ENCODE measurements around the gene STPG1. TPM values are rescaled to one million over a fixed set of nuclear protein-coding genes. Genes with fewer than 3 reads are reported as not detected.

The STPG1 gene
- total and polyA plus RNA-seq, 2 donors (not counting 3 experiments of a cell fraction or from before 2014, with no cell fraction given): 6.3 to 10.2 TPM

- CTCF ChIA-PET: interaction anchor here (1.9 kb wide), 1 partner anchor 134 kb away, joined by 4 read pairs; no protein-coding TSS in a partner anchor
- dilution Hi-C loops (cut with MboI; ENCODE audit: extremely low pct_ligation_motif_present, low sequenced_read_pairs) (no loop called here), intact Hi-C loops (cut with micrococcal nuclease) (no loop called here)
- H4K20me1 ChIP-seq (replicated peaks; ENCODE audit: control insufficient read depth, extremely low read depth, insufficient read depth, low read length): no peaks in the 10 kb centered on the region
- H3K4me3 ChIP-seq (replicated peaks in 1 of 3; ENCODE audit: insufficient read depth in 1 of 3, low read depth in 1 of 3, low read length in 3 of 3): no peak overlapping the region
- TF ChIP-seq MYC (IDR thresholded peaks at IDR 0.05; ENCODE audit: low read depth, low read length) (no peak), EZH2 (IDR thresholded peaks at IDR 0.05; ENCODE audit: borderline replicate concordance, low read depth, low read length, severe bottlenecking) (no peak)
- no peak overlapping the region for H2AFZ ChIP-seq (ENCODE audit: low read depth, low read length)
- H3K4me2 ChIP-seq (ENCODE audit: insufficient read depth, low read length): no peak overlapping the region
- H3K9me3 ChIP-seq (replicated peaks; ENCODE audit: control insufficient read depth, insufficient read depth, low read length): no peaks in the 10 kb centered on the region
- H3K36me3 ChIP-seq (ENCODE audit: control insufficient read depth in 2 of 2, extremely low read depth in 1 of 2, insufficient read depth in 2 of 2, low read length in 2 of 2): no peaks in the 10 kb centered on the region
- no peak for DNase-seq (ENCODE audit: low read depth, low spot score)
- H3K27ac ChIP-seq (ENCODE audit: insufficient read depth, low read depth, low read length): no peak overlapping the region
- H3K9ac ChIP-seq (replicated peaks; ENCODE audit: extremely low read depth, insufficient read depth, low read length): no peak overlapping the region
- peaks cover 2 to 6% of the 10 kb centered on the region in 2 experiments for H3K27me3 ChIP-seq (ENCODE audit: control insufficient read depth in 2 of 2, insufficient read depth in 2 of 2, low read length in 2 of 2)
- no peaks in the 10 kb centered on the region for H3K79me2 ChIP-seq (ENCODE audit: control insufficient read depth, insufficient read depth, low read length)
- H3K9me1 ChIP-seq (replicated peaks; ENCODE audit: control insufficient read depth, extremely low read depth, insufficient read depth, low read length): no peaks in the 10 kb centered on the region
- POLR2A ChIA-PET: no interaction called here
- H3K4me1 ChIP-seq (ENCODE audit: control insufficient read depth, extremely low read depth, insufficient read depth, low read length): no peaks in the 10 kb centered on the region
- BruUV-seq (replicated peaks): no TSS peak
- FAIRE-seq: no peak
Measured at GRCh38 chr1:24336075-24336474, 77.5 kb downstream of the STPG1 start.

- no peaks in the 10 kb centered on the region for H3K9me3 ChIP-seq (replicated peaks; ENCODE audit: control insufficient read depth, insufficient read depth, low read length)
- H2AFZ ChIP-seq (ENCODE audit: low read depth, low read length): no peak overlapping the region
- H3K9me1 ChIP-seq (replicated peaks; ENCODE audit: control insufficient read depth, extremely low read depth, insufficient read depth, low read length): no peaks in the 10 kb centered on the region
- intact Hi-C loops (cut with micrococcal nuclease): no loop called here
- no peaks in the 10 kb centered on the region for H3K36me3 ChIP-seq (ENCODE audit: control insufficient read depth in 2 of 2, extremely low read depth in 1 of 2, insufficient read depth in 2 of 2, low read length in 2 of 2)
- CTCF ChIA-PET: no interaction called here
- no peaks in the 10 kb centered on the region for H3K4me1 ChIP-seq (ENCODE audit: control insufficient read depth, extremely low read depth, insufficient read depth, low read length)
- TF ChIP-seq EZH2 (IDR thresholded peaks at IDR 0.05; ENCODE audit: borderline replicate concordance, low read depth, low read length, severe bottlenecking) (no peak), GATA2 (IDR thresholded peaks at IDR 0.05; ENCODE audit: insufficient read depth, insufficient read length, low read depth, low read length) (no peak), FOS (IDR thresholded peaks at IDR 0.05; ENCODE audit: borderline replicate concordance, insufficient read depth, low read length) (no peak), POLR2AphosphoS5 (IDR thresholded peaks at IDR 0.05; ENCODE audit: insufficient read depth, low read depth, low read length) (no peak)
- TF ChIP-seq, protein P1, sequence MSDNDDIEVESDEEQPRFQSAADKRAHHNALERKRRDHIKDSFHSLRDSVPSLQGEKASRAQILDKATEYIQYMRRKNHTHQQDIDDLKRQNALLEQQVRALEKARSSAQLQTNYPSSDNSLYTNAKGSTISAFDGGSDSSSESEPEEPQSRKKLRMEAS (IDR thresholded peaks at IDR 0.05; ENCODE audit: insufficient read depth, insufficient read length): no peak
- H3K4me2 ChIP-seq (ENCODE audit: insufficient read depth, low read length): no peak overlapping the region
- no peak overlapping the region for H3K27ac ChIP-seq (ENCODE audit: insufficient read depth, low read depth, low read length)
- dilution Hi-C loops (cut with MboI; ENCODE audit: extremely low pct_ligation_motif_present, low sequenced_read_pairs): no loop called here
- BruUV-seq (replicated peaks): no TSS peak
- no peaks in the 10 kb centered on the region for H4K20me1 ChIP-seq (replicated peaks; ENCODE audit: control insufficient read depth, extremely low read depth, insufficient read depth, low read length)
- H3K79me2 ChIP-seq (ENCODE audit: control insufficient read depth, insufficient read depth, low read length): no peaks in the 10 kb centered on the region
- H3K27me3 ChIP-seq (ENCODE audit: control insufficient read depth in 2 of 2, insufficient read depth in 2 of 2, low read length in 2 of 2): peaks cover 7 to 16% of the 10 kb centered on the region in 2 experiments
- DNase-seq (ENCODE audit: low read depth, low spot score) (no peak), FAIRE-seq (no peak)
- H3K9ac ChIP-seq (replicated peaks; ENCODE audit: extremely low read depth, insufficient read depth, low read length): no peak overlapping the region
- H3K4me3 ChIP-seq (replicated peaks in 1 of 3; ENCODE audit: insufficient read depth in 1 of 3, low read depth in 1 of 3, low read length in 3 of 3): no peak overlapping the region
- POLR2A ChIA-PET: no interaction called here
Measured at GRCh38 chr1:24331961-24332673, 81.5 kb downstream of the STPG1 start.

Data from endothelial cell of umbilical vein (primary cell).